ENCODE data around the gene F7. TPM values are rescaled to one million over a fixed set of nuclear protein-coding genes. Genes with fewer than 3 reads are reported as not detected.

F7 gene
- total RNA-seq, 1 experiment from 2014 or later = not detected

GRCh38 chr13:113123226-113124201 lies 17.9 kb downstream of the F7 start:
- no peak for DNase-seq (ENCODE audit: low spot score)

GRCh38 chr13:113124211-113124970 lies 18.8 kb downstream of the F7 start:
- no peak for DNase-seq (ENCODE audit: low spot score)
- in situ Hi-C loops (cut with HindIII; ENCODE audit: low sequenced_read_pairs) = no loop called here

More at GRCh38 chr13:113123226-113124201, 17.9 kb downstream of the F7 start:
- in situ Hi-C loops (cut with HindIII; ENCODE audit: low sequenced_read_pairs) = no loop called here

- DNase-seq (ENCODE audit: low spot score) = no peak
- in situ Hi-C loops (cut with HindIII; ENCODE audit: low sequenced_read_pairs) = no loop called here
Measured at GRCh38 chr13:113125506-113126264, 20.1 kb downstream of the F7 start.

DNA sequence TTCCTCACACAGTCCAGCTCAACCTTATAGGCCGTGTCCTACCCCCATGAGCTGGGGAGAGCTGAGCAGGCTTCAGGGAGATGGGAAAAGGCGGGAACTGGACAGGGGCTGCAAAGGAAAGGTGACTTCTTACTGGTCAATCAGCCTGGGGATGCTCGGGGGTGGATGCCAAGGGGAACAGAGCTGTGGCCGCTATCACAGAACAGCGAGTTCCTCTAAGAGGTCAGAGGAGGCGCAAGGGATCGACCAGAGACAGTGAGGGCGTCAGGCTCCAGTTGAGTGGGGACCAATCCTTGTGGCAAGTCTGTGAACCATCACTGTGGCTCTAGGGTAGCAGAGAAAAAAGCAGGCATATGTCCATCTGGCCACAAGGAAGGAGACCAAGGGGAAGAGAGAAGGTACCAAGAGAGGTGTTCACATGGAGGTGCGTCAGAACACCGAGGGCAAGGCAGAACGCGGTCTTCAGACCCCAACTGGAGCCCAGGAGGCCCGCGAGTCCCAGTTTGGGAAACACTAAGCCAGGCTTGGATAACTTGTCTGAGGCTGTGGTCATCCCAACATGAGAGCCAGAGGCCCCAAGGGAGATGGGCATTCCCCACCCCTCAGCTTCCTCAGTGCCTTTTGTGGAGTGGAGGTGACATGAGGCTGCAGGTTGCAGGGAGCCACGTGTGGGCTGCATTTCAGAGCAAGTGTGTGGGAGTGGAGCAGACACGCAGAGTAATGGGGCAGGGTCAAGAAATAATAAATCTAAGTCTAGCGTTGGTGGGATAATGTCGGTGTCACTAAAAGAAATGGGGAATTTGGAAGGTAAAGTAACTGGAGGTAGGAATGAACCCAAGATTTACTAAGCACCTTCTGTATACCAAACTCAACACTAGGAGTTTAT lies 20.9 kb downstream of the F7 start:
- in situ Hi-C loops (cut with HindIII; ENCODE audit: low sequenced_read_pairs) = no loop called here
- DNase-seq (ENCODE audit: low spot score) = no peak

- DNase-seq (ENCODE audit: low spot score) = no peak
- in situ Hi-C loops (cut with HindIII; ENCODE audit: low sequenced_read_pairs) = no loop called here
Measured at GRCh38 chr13:113129480-113129879, 23.9 kb downstream of the F7 start.

DNA sequence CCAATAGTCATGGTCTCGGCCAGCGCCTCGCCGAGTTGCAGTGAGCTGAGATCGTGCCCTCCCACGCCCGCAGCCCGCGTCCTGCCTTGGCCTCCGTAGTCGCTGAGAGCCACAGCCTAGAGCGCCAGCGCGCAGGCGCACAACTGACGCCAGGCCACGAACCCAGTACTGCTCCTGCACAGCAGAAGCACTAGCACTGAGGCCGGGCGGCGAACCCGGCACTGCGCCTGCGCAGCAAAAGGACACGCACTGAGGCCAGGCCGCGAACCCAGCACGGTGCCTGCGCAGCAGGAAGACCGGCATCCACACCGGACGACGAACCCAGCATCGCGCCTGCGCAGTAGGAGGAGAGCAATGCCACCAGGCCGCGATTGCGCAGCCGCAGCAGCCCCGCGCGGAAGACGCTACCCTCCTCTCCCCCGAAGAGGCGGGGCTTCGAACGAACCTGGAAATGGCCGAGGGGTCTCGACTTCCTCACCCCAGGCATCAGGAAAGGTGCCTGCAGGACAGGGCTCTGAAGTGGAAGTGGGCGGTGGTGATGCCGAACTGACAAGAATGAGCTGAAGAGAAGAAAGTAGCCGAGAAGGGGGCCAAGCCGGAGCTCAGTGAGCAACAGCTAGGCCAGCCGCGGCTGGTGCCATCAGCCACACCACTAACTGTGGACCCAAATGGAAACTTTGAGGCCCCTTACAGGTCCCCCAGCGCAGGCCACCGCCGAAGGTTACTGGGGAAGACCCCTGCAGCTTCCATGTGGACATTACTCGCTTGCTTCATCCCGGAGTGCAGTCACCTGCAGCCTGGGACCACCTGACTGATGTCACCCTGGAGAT lies 24.5 kb downstream of the F7 start:
- in situ Hi-C loops (cut with HindIII; ENCODE audit: low sequenced_read_pairs) = no loop called here
- no peak for DNase-seq (ENCODE audit: low spot score)

GRCh38 chr13:113135281-113135760 lies 29.7 kb downstream of the F7 start:
- no peak for DNase-seq (ENCODE audit: low spot score)
- in situ Hi-C loops (cut with HindIII; ENCODE audit: low sequenced_read_pairs) = no loop called here

DNA sequence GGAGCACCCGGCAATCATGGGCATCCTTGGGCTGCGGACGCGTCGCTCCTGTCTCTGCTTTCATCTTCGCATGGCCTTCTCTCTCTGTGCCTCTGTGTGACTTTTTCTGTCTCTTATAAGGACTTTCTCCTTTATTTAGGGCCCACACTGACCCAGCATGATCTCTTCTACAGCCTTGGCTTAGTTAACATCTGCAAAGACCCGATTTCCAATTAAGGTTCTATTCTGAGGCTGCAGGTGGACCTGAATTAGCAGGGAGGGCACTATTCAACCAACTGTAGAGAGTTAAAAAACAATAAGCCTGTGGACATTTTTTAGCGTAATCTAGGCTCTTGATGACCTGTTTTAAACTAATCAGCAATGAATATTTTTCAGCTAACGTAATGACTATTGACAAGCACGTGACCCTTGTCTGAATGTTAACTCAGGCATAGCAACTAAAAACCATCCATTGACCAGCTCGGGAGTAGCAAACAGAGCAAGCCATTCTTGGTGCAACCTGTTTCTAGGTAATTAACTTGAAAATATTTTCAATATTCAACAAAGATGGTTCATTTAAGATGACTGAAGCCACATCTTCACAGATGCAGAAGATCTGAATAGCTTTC lies 32.2 kb downstream of the F7 start:
- no peak for DNase-seq (ENCODE audit: low spot score)
- in situ Hi-C loops (cut with HindIII; ENCODE audit: low sequenced_read_pairs) = no loop called here

GRCh38 chr13:113138792-113139551 lies 33.4 kb downstream of the F7 start:
- in situ Hi-C loops (cut with HindIII; ENCODE audit: low sequenced_read_pairs) = no loop called here
- DNase-seq (ENCODE audit: low spot score) = peak; percentile 51

- DNase-seq (ENCODE audit: low spot score) = no peak
- in situ Hi-C loops (cut with HindIII; ENCODE audit: low sequenced_read_pairs) = no loop called here
Measured at GRCh38 chr13:113139577-113139976, 34.0 kb downstream of the F7 start.

DNA sequence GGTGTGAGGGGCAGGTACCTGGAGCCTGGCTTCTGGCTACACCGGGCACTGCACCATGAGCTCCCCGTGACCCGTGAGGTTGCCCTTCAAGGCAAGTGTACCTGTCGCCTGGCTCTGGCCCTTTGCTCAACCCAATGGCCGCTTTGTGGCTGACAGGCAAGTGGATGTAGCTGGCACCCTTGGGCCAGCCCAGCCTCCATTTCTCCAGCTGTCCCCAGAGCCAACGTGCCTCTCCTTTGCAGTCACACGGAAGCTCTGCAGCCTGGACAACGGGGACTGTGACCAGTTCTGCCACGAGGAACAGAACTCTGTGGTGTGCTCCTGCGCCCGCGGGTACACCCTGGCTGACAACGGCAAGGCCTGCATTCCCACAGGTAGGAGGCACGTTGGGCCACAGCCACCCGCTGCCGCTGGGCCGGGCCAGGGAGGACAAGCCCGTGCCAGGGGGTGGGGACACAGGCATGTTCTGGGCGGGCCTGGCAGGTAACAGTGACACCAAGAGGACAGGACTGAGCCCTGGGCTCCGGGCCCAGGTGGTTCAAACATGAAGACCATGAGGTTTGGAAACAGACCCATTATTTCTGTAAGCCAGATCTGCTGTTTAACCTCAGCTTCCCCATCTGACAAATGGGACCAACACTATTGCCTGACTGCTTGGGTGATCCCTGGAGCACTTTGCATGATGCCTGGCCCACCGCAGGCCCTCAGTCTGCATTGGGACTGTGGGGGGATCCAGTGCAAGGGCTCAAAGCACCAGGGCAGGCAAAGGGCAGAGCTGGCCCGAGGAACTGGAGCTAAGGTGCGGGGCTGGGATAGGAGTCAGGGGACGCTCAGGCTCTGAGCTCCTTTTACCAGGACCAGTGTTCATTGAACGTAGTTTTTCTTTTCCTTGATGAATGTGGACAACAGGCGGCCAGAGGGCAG lies 35.3 kb downstream of the F7 start:
- DNase-seq (ENCODE audit: low spot score) = no peak
- in situ Hi-C loops (cut with HindIII; ENCODE audit: low sequenced_read_pairs) = no loop called here

DNA sequence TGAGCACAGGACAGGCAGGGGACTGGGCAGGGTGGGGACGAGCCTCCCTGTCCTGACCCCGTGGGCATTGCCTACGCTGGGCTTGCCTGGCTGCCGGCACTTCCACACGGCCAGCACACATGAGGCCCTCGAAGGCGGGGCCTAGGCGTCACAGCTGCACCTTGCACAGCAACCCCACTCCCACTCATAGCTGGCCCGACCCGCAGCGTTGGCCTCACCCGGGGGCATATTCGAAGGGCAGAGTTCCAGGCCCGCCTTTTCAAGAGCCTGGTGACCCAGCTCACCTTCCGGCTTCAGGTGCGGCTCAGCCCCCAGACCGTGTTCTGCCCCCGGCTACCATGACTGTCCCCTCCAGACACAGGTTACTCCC lies 36.0 kb downstream of the F7 start:
- in situ Hi-C loops (cut with HindIII; ENCODE audit: low sequenced_read_pairs) = no loop called here
- DNase-seq (ENCODE audit: low spot score) = no peak

DNA sequence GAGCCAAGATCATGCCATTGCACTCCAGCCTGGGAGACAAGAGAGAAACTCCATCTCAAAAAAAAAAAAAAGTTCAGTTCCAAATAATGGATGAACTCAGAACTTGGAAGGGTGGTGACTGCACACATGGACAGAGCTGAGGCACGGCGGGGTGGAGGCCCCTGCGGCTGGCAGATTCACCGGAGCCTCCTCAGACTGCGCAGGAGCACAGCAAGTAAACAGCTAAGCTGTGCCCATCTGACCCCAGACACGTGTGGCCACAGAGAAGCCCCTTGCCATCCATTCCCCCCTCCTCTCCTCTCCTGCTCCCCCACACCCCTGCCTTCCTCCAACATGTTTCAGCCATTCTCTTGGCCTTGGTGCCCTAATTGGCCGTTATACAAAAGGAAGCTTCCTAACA lies 37.3 kb downstream of the F7 start:
- DNase-seq (ENCODE audit: low spot score) = no peak
- in situ Hi-C loops (cut with HindIII; ENCODE audit: low sequenced_read_pairs) = no loop called here

- in situ Hi-C loops (cut with HindIII; ENCODE audit: low sequenced_read_pairs) = no loop called here
- no peak for DNase-seq (ENCODE audit: low spot score)
Measured at GRCh38 chr13:113143466-113144254, 38.1 kb downstream of the F7 start.

DNA sequence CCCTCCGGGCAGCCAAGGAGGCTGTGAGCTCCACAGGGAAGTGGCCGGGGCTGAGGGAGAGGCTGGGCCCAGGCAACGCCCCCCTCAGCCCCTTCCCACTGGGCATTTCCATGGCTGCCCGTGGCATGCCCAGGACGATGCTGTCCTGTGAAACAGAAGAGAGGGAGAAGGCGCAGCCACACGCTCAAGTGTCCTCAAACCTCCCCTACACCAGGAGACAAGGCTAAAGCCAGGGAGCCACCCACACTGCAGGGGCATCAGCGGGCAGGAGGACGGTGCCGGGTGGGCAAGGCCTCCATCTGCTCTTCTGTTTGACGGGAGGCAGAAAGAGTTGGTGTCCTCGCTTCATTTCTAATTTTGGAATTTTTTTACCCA lies 38.7 kb downstream of the F7 start:
- no peak for DNase-seq (ENCODE audit: low spot score)
- in situ Hi-C loops (cut with HindIII; ENCODE audit: low sequenced_read_pairs) = no loop called here
